CD4-positive, CD25-positive, alpha-beta regulatory T cell (primary cell): ENCODE measurements around the gene QRFPR. TPM values are rescaled to one million over a fixed set of nuclear protein-coding genes. Genes with fewer than 3 reads are reported as not detected.
A peak's percentile ranks its signal among the peaks of the same experiment; 100 is the strongest.
"Not testable (repeated sequence)": the region's sequence is repeated elsewhere in the genome, so short reads cannot be mapped to it uniquely, and the experiment has no call there.

Experiments used
- ATAC-seq, 2 donors: fragments of 150-1000 bp; cut with Tn5 transposase; one replicate each; pipeline ENCODE4 v1.10.0; 2021; ENCODE audit warnings: low read depth in 2 of 2, moderate number of reproducible peaks in 2 of 2, moderate library complexity in 1 of 2
- DNase-seq, 3 donors: peaks; one replicate each; pipeline versions ENCODE4 v3.0.0 to v3.0.0-alpha.2; 2012 to 2022; ENCODE audit warnings: mixed read lengths in 1 of 3
- H3K27ac ChIP-seq: one replicate; pipeline ENCODE4 v1.7.0; 2013; ENCODE audit warnings: mild to moderate bottlenecking, low read length; ENCODE audit not compliant: insufficient read depth, poor library complexity, severe bottlenecking
- H3K27me3 ChIP-seq: one replicate; pipeline ENCODE4 v1.7.0; 2013; ENCODE audit warnings: low read length; ENCODE audit not compliant: control insufficient read depth, insufficient read depth
- H3K36me3 ChIP-seq: one replicate; pipeline ENCODE4 v1.7.0; 2013; ENCODE audit warnings: mild to moderate bottlenecking, low read length, moderate library complexity; ENCODE audit not compliant: control insufficient read depth, insufficient read depth
- H3K4me1 ChIP-seq: 2 replicates; pipeline ENCODE4 v1.7.0; 2013; ENCODE audit warnings: mild to moderate bottlenecking, low read length; ENCODE audit not compliant: insufficient read depth, control insufficient read depth, poor library complexity, severe bottlenecking
- H3K4me3 ChIP-seq: one replicate; pipeline ENCODE4 v1.7.0; 2013; ENCODE audit warnings: low read depth, mild to moderate bottlenecking, low read length, moderate library complexity
- H3K9me3 ChIP-seq, 2 experiments: 1 replicate in 1 of 2; 2 replicates in 1 of 2; pipeline ENCODE4 v1.7.0; 2013; ENCODE audit warnings: low read length in 2 of 2, mild to moderate bottlenecking in 1 of 2, moderate library complexity in 1 of 2; ENCODE audit not compliant: control insufficient read depth in 2 of 2
- H3K27ac Mint-ChIP-seq, 3 donors: one replicate each; pipeline ENCODE4 v1.8.0; 2020 to 2022; ENCODE audit warnings: mild to moderate bottlenecking in 3 of 3, mixed read lengths in 3 of 3, moderate library complexity in 2 of 3
- H3K27me3 Mint-ChIP-seq: one replicate; pipeline ENCODE4 v1.8.0; 2022; ENCODE audit warnings: mild to moderate bottlenecking, mixed read lengths
- H3K36me3 Mint-ChIP-seq: one replicate; pipeline ENCODE4 v1.8.0; 2020; ENCODE audit warnings: mixed read lengths
- H3K4me1 Mint-ChIP-seq, 4 donors: one replicate each; pipeline ENCODE4 v1.8.0; 2020 to 2022; ENCODE audit warnings: mixed read lengths in 4 of 4, mild to moderate bottlenecking in 1 of 4
- H3K4me3 Mint-ChIP-seq, 4 donors: one replicate each; pipeline ENCODE4 v1.8.0; 2020 to 2022; ENCODE audit warnings: mild to moderate bottlenecking in 4 of 4, mixed read lengths in 4 of 4, moderate library complexity in 3 of 4
- H3K9me3 Mint-ChIP-seq, 7 donors: one replicate each; pipeline ENCODE4 v1.8.0; 2020 to 2022; ENCODE audit warnings: mixed read lengths in 7 of 7, mild to moderate bottlenecking in 3 of 7, moderate library complexity in 2 of 7
- polyA plus RNA-seq, 4 donors: library from polyadenylated mRNA; unstranded; fragments of 300-500 nt; fragmentation: Illumina TruSeq; gene quantifications; one replicate each; pipeline ENCODE4 v1.2.3, GENCODE V29; 2021
- total RNA-seq: library from RNA; stranded (reverse); gene quantifications from one replicate; pipeline ENCODE4 v1.2.3, GENCODE V29; 2022

Gene QRFPR
- total RNA-seq = not detected
- polyA plus RNA-seq = not detected

- Mint-ChIP-seq H3K4me3 (peak within 1 kb of the TSS in 1 of 4 donors; percentile 38), H3K4me1 (peaks cover 0 to 8% (median 3%) of the 10 kb centered on the region in 4 donors), H3K27ac (no peak within 1 kb of the TSS), H3K9me3 (peaks cover 0 to 5% (median 0%) of the 10 kb centered on the region in 7 donors), H3K36me3 (no peaks in the 10 kb centered on the region), H3K27me3 (peaks cover 72% of the 10 kb centered on the region)
- Histone ChIP-seq H3K9me3 (no peaks in the 10 kb centered on the region), H3K27ac (no peak within 1 kb of the TSS), H3K4me3 (no peak within 1 kb of the TSS), H3K4me1 (peaks cover 9% of the 10 kb centered on the region), H3K27me3 (peaks cover 29% of the 10 kb centered on the region), H3K36me3 (no peaks in the 10 kb centered on the region)
- ATAC-seq = no peak
- no peak for DNase-seq
These were observed at the start of gene QRFPR for GRCh38 chr4:121380776-121381462. Gene QRFPR, minus strand, starts transcription at chr4:121381018. Its CDS starts 371 bp downstream, at chr4:121380647.

GRCh38 chr4:121428721-121429120 lies 47.9 kb upstream of the QRFPR start:
- Histone ChIP-seq H3K4me3 (no peak overlapping the region), H3K27me3 (peaks cover 2% of the 10 kb centered on the region), H3K36me3 (no peaks in the 10 kb centered on the region), H3K4me1 (no peaks in the 10 kb centered on the region), H3K9me3 (no peaks in the 10 kb centered on the region), H3K27ac (no peak overlapping the region)
- H3K4me3 Mint-ChIP-seq = no peak overlapping the region
- H3K4me1 Mint-ChIP-seq = no peaks in the 10 kb centered on the region
- no peaks in the 10 kb centered on the region for H3K36me3 Mint-ChIP-seq
- DNase-seq = no peak
- no peak for ATAC-seq
- H3K27me3 Mint-ChIP-seq = no peaks in the 10 kb centered on the region
- H3K9me3 Mint-ChIP-seq = peaks cover 0 to 7% (median 1%) of the 10 kb centered on the region in 7 donors
- no peak overlapping the region for H3K27ac Mint-ChIP-seq

DNA sequence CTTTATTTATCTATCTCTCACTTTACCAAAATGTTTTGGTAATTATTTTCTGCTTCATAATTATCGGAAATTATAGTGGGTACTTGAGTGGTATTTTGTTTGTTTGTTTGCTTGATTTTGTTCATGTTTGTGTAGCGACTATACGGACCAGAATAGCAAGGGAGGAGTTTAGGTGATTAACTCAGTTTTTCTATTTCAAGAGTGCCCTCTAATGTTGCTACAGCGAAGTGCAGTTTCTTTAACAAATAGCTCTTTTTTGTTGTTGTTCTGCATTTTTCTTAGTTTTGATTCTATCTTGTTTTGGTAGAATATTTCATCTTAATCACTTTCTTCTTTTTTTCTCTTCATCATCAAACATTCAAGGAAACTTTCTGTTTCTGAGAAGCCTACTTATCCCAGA lies 40.8 kb upstream of the QRFPR start:
- H3K27me3 Mint-ChIP-seq = peaks cover 6% of the 10 kb centered on the region
- Histone ChIP-seq H3K4me1 (no peaks in the 10 kb centered on the region), H3K4me3 (no peak overlapping the region), H3K9me3 (no peaks in the 10 kb centered on the region), H3K27me3 (no peaks in the 10 kb centered on the region), H3K27ac (no peak overlapping the region), H3K36me3 (no peaks in the 10 kb centered on the region)
- no peak overlapping the region for H3K27ac Mint-ChIP-seq
- H3K36me3 Mint-ChIP-seq = no peaks in the 10 kb centered on the region
- peak in 1 of 3 donors; percentile 1 for DNase-seq
- no peaks in the 10 kb centered on the region for H3K4me1 Mint-ChIP-seq
- peaks cover 0 to 1% (median 0%) of the 10 kb centered on the region in 7 donors for H3K9me3 Mint-ChIP-seq
- ATAC-seq = no peak
- no peak overlapping the region for H3K4me3 Mint-ChIP-seq

GRCh38 chr4:121411151-121411744 lies 30.4 kb upstream of the QRFPR start:
- no peaks in the 10 kb centered on the region for H3K27me3 ChIP-seq
- Mint-ChIP-seq H3K27ac (peak overlapping the region in 1 of 3 donors; percentile 41), H3K4me1 (no peaks in the 10 kb centered on the region), H3K27me3 (peaks cover 19% of the 10 kb centered on the region), H3K36me3 (no peaks in the 10 kb centered on the region), H3K9me3 (peaks cover 4 to 16% (median 5%) of the 10 kb centered on the region in 7 donors), H3K4me3 (no peak overlapping the region)
- no peaks in the 10 kb centered on the region for H3K4me1 ChIP-seq
- DNase-seq (no peak), ATAC-seq (no peak)
- no peaks in the 10 kb centered on the region for H3K36me3 ChIP-seq
- H3K27ac ChIP-seq = no peak overlapping the region
- no peaks in the 10 kb centered on the region for H3K9me3 ChIP-seq
- H3K4me3 ChIP-seq = no peak overlapping the region

DNA sequence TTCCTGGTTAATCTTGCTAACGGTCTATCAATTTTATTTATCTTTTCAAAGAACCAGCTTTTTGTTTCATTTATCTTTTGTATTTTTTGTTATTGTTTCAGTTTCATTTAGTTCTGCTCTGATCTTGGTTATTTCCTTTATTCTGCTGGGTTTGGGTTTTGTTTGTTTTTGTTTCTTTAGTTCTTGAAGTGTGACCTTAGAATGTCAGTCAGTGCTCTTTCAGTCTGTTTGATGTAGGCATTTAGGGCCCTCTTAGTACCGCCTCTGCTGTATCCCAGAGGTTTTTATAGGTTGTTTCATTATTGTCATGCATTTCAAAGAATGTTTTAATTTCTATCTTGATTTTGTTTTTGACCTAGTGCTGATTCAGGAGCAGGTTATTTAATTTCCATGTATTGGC lies 27.7 kb upstream of the QRFPR start:
- peak in 1 of 3 donors; percentile 1 for DNase-seq
- ATAC-seq, H3K27ac Mint-ChIP-seq, H3K4me3 ChIP-seq, H3K36me3 Mint-ChIP-seq, H3K4me1 Mint-ChIP-seq, H3K4me3 Mint-ChIP-seq, H3K36me3 ChIP-seq, H3K27ac ChIP-seq, H3K9me3 Mint-ChIP-seq, H3K27me3 ChIP-seq, H3K9me3 ChIP-seq, H3K4me1 ChIP-seq: not testable (repeated sequence)
- peaks cover 19% of the 10 kb centered on the region for H3K27me3 Mint-ChIP-seq

DNA sequence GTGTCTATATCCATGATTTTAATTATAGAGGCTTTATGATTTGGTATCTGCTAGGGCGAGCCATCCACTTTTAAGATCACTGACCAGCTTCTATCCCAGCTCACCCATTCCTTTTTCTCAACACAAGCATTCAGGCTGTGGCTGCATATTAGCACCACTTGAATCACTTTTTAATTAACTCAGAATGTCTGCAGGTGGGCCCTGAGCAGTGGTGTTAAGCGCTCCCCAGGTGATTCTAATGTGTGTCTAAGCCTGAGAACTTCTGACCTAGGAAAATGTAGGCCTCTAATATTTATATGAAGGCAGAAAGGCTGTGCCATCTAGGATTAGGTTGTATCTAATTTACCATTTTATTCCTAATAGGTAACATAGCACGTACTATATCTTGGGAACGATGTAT lies 19.8 kb upstream of the QRFPR start:
- Mint-ChIP-seq H3K9me3 (no peaks in the 10 kb centered on the region), H3K4me3 (no peak overlapping the region), H3K27ac (no peak overlapping the region), H3K27me3 (no peaks in the 10 kb centered on the region), H3K4me1 (no peaks in the 10 kb centered on the region), H3K36me3 (no peaks in the 10 kb centered on the region)
- H3K9me3 ChIP-seq = no peaks in the 10 kb centered on the region
- no peaks in the 10 kb centered on the region for H3K4me1 ChIP-seq
- H3K4me3 ChIP-seq = no peak overlapping the region
- H3K36me3 ChIP-seq = no peaks in the 10 kb centered on the region
- ATAC-seq (no peak), DNase-seq (no peak)
- peaks cover 5% of the 10 kb centered on the region for H3K27me3 ChIP-seq
- H3K27ac ChIP-seq = no peak overlapping the region

DNA sequence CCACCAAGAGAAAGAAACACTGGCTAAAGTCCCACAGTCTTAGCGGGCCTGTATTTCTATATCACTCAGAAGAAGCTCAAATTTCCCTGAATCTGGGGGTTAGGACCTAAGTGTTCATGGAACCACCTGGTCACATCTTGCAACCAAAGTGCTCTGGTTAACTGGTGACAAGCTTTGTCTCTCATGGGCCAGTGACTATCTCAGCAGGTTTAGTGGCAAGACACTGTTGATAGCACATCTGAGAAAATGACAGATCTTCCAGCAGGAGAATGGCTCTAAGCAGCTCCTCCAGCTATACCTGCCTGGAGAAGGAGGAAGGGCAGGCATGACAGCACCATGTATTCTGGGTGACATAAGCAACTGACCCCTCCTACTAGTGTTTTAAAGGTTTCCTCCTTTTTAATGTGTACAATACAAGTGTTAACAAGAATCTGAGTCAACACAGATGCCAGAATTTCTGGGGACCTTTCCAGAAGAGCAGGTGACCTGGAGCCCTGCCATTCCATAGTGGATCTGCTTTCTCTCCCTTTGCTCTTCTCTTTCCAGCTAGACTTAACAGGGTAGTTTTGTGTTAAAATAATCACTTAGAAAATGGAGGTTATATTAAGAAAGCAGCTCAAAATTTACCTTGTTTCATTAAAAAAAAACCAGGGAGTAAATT lies 17.3 kb upstream of the QRFPR start:
- H3K27me3 Mint-ChIP-seq = no peaks in the 10 kb centered on the region
- H3K4me1 ChIP-seq = no peaks in the 10 kb centered on the region
- H3K4me3 ChIP-seq = no peak overlapping the region
- no peaks in the 10 kb centered on the region for H3K36me3 Mint-ChIP-seq
- no peak overlapping the region for H3K27ac Mint-ChIP-seq
- H3K27me3 ChIP-seq = peaks cover 2% of the 10 kb centered on the region
- H3K36me3 ChIP-seq = no peaks in the 10 kb centered on the region
- no peak overlapping the region for H3K27ac ChIP-seq
- H3K4me1 Mint-ChIP-seq = no peaks in the 10 kb centered on the region
- H3K9me3 Mint-ChIP-seq = no peaks in the 10 kb centered on the region
- H3K9me3 ChIP-seq = no peaks in the 10 kb centered on the region
- H3K4me3 Mint-ChIP-seq = no peak overlapping the region
- ATAC-seq (no peak), DNase-seq (no peak)
